ENCODE data around the gene WWOX.

Gene WWOX

GRCh38 chr16:78100112-78100467 is 636 bp downstream of the WWOX start:
- no peak for TF ChIP-seq SPI1 (IDR thresholded peaks at IDR 0.05; ENCODE audit: low read depth, low read length)
- no peak for TF ChIP-seq PAX5 (IDR thresholded peaks at IDR 0.05; ENCODE audit: insufficient read depth, low read length, severe bottlenecking)
- no peak for TF ChIP-seq TAF1 (IDR thresholded peaks at IDR 0.05; ENCODE audit: low read depth, low read length)
- no peak for FAIRE-seq

GRCh38 chr16:78102122-78102660 is 2.7 kb downstream of the WWOX start:
- FAIRE-seq: no peak
- DNase-seq (ENCODE audit: insufficient read length, low spot score): no peak
- TF ChIP-seq POLR2A (IDR thresholded peaks at IDR 0.05; ENCODE audit: low read depth, low read length): no peak

More at GRCh38 chr16:78100112-78100467, 636 bp downstream of the WWOX start:
- DNase-seq (ENCODE audit: insufficient read length, low spot score): no peak

GRCh38 chr16:78102865-78103264 is 3.4 kb downstream of the WWOX start:
- FAIRE-seq: no peak
- DNase-seq (ENCODE audit: insufficient read length, low spot score): no peak
- no peak for TF ChIP-seq POU2F2 (IDR thresholded peaks at IDR 0.05; ENCODE audit: low read depth, low read length)

GRCh38 chr16:78105517-78105916 is 6.1 kb downstream of the WWOX start:
- TF ChIP-seq POU2F2 (IDR thresholded peaks at IDR 0.05; ENCODE audit: low read depth, low read length) (no peak), TAF1 (IDR thresholded peaks at IDR 0.05; ENCODE audit: low read depth, low read length) (no peak), SPI1 (IDR thresholded peaks at IDR 0.05; ENCODE audit: low read depth, low read length) (no peak), POLR2A (IDR thresholded peaks at IDR 0.05; ENCODE audit: low read depth, low read length) (no peak), POLR2AphosphoS5 (IDR thresholded peaks at IDR 0.05; ENCODE audit: low read depth, low read length) (no peak), PAX5 (IDR thresholded peaks at IDR 0.05; ENCODE audit: insufficient read depth, low read length, severe bottlenecking) (no peak)
- DNase-seq (ENCODE audit: insufficient read length, low spot score) (no peak), FAIRE-seq (no peak)

- TF ChIP-seq POLR2A (IDR thresholded peaks at IDR 0.05; ENCODE audit: low read depth, low read length) (no peak), SPI1 (IDR thresholded peaks at IDR 0.05; ENCODE audit: low read depth, low read length) (no peak), TAF1 (IDR thresholded peaks at IDR 0.05; ENCODE audit: low read depth, low read length) (no peak), PAX5 (IDR thresholded peaks at IDR 0.05; ENCODE audit: insufficient read depth, low read length, severe bottlenecking) (no peak), POU2F2 (IDR thresholded peaks at IDR 0.05; ENCODE audit: low read depth, low read length) (no peak), POLR2AphosphoS5 (IDR thresholded peaks at IDR 0.05; ENCODE audit: low read depth, low read length) (no peak)
- no peak for FAIRE-seq
- DNase-seq (ENCODE audit: insufficient read length, low spot score): no peak
These were observed 7.2 kb downstream of the WWOX start for GRCh38 chr16:78106686-78107085.

GRCh38 chr16:78108451-78108850 is 9.0 kb downstream of the WWOX start:
- FAIRE-seq (no peak), DNase-seq (ENCODE audit: insufficient read length, low spot score) (no peak)
- TF ChIP-seq PAX5 (IDR thresholded peaks at IDR 0.05; ENCODE audit: insufficient read depth, low read length, severe bottlenecking) (no peak), POLR2A (IDR thresholded peaks at IDR 0.05; ENCODE audit: low read depth, low read length) (no peak), POU2F2 (IDR thresholded peaks at IDR 0.05; ENCODE audit: low read depth, low read length) (no peak), POLR2AphosphoS5 (IDR thresholded peaks at IDR 0.05; ENCODE audit: low read depth, low read length) (no peak), TAF1 (IDR thresholded peaks at IDR 0.05; ENCODE audit: low read depth, low read length) (no peak), SPI1 (IDR thresholded peaks at IDR 0.05; ENCODE audit: low read depth, low read length) (no peak)

GRCh38 chr16:78113258-78113657 is 13.8 kb downstream of the WWOX start:
- TF ChIP-seq POLR2A (IDR thresholded peaks at IDR 0.05; ENCODE audit: low read depth, low read length) (no peak), TAF1 (IDR thresholded peaks at IDR 0.05; ENCODE audit: low read depth, low read length) (no peak), POU2F2 (IDR thresholded peaks at IDR 0.05; ENCODE audit: low read depth, low read length) (no peak), SPI1 (IDR thresholded peaks at IDR 0.05; ENCODE audit: low read depth, low read length) (no peak), PAX5 (IDR thresholded peaks at IDR 0.05; ENCODE audit: insufficient read depth, low read length, severe bottlenecking) (no peak), POLR2AphosphoS5 (IDR thresholded peaks at IDR 0.05; ENCODE audit: low read depth, low read length) (no peak)
- DNase-seq (ENCODE audit: insufficient read length, low spot score) (no peak), FAIRE-seq (no peak)

- FAIRE-seq (no peak), DNase-seq (ENCODE audit: insufficient read length, low spot score) (no peak)
- TF ChIP-seq PAX5 (IDR thresholded peaks at IDR 0.05; ENCODE audit: insufficient read depth, low read length, severe bottlenecking) (no peak), POU2F2 (IDR thresholded peaks at IDR 0.05; ENCODE audit: low read depth, low read length) (no peak), POLR2AphosphoS5 (IDR thresholded peaks at IDR 0.05; ENCODE audit: low read depth, low read length) (no peak), TAF1 (IDR thresholded peaks at IDR 0.05; ENCODE audit: low read depth, low read length) (no peak), POLR2A (IDR thresholded peaks at IDR 0.05; ENCODE audit: low read depth, low read length) (no peak), SPI1 (IDR thresholded peaks at IDR 0.05; ENCODE audit: low read depth, low read length) (no peak)
These were observed 16.2 kb downstream of the WWOX start for GRCh38 chr16:78115659-78116058.

GRCh38 chr16:78116946-78117345 is 17.5 kb downstream of the WWOX start:
- no peak for TF ChIP-seq SPI1 (IDR thresholded peaks at IDR 0.05; ENCODE audit: low read depth, low read length)
- TF ChIP-seq TAF1 (IDR thresholded peaks at IDR 0.05; ENCODE audit: low read depth, low read length): no peak
- no peak for TF ChIP-seq PAX5 (IDR thresholded peaks at IDR 0.05; ENCODE audit: insufficient read depth, low read length, severe bottlenecking)
- TF ChIP-seq POU2F2 (IDR thresholded peaks at IDR 0.05; ENCODE audit: low read depth, low read length): no peak
- TF ChIP-seq POLR2A (IDR thresholded peaks at IDR 0.05; ENCODE audit: low read depth, low read length): no peak
- no peak for TF ChIP-seq POLR2AphosphoS5 (IDR thresholded peaks at IDR 0.05; ENCODE audit: low read depth, low read length)
- FAIRE-seq: no peak
- no peak for DNase-seq (ENCODE audit: insufficient read length, low spot score)

- no peak for FAIRE-seq
- no peak for DNase-seq (ENCODE audit: insufficient read length, low spot score)
- TF ChIP-seq POLR2A (IDR thresholded peaks at IDR 0.05; ENCODE audit: low read depth, low read length) (no peak), PAX5 (IDR thresholded peaks at IDR 0.05; ENCODE audit: insufficient read depth, low read length, severe bottlenecking) (no peak), SPI1 (IDR thresholded peaks at IDR 0.05; ENCODE audit: low read depth, low read length) (no peak), POLR2AphosphoS5 (IDR thresholded peaks at IDR 0.05; ENCODE audit: low read depth, low read length) (no peak), POU2F2 (IDR thresholded peaks at IDR 0.05; ENCODE audit: low read depth, low read length) (no peak), TAF1 (IDR thresholded peaks at IDR 0.05; ENCODE audit: low read depth, low read length) (no peak)
These were observed 17.9 kb downstream of the WWOX start for GRCh38 chr16:78117391-78117790.

Measured in GM12891 (cell line).